ENCODE data around the gene FAM228B.

- TF ChIP-seq POLR2AphosphoS5 (IDR thresholded peaks at IDR 0.05; ENCODE audit: low read depth, low read length): no peak
- no peak for TF ChIP-seq POLR2A (IDR thresholded peaks at IDR 0.05; ENCODE audit: low read depth, low read length)
- TF ChIP-seq TAF1 (IDR thresholded peaks at IDR 0.05; ENCODE audit: low read depth, low read length): no peak
- no peak for TF ChIP-seq PAX5 (IDR thresholded peaks at IDR 0.05; ENCODE audit: insufficient read depth, low read length, severe bottlenecking)
Observed at GRCh38 chr2:24190503-24190902, 67.2 kb downstream of the FAM228B start.

All from GM12891 (cell line).